HG02870 (cell line): Measurements from ENCODE around the gene PLEKHG3.

ENCODE experiments used
- ATAC-seq: cut with Tn5 transposase; IDR thresholded peaks from one replicate; pipeline ENCODE4 v1.9.1; 2021; ENCODE audit warnings: mild to moderate bottlenecking, moderate library complexity; ENCODE audit not compliant: unreplicated experiment

The PLEKHG3 gene

DNA sequence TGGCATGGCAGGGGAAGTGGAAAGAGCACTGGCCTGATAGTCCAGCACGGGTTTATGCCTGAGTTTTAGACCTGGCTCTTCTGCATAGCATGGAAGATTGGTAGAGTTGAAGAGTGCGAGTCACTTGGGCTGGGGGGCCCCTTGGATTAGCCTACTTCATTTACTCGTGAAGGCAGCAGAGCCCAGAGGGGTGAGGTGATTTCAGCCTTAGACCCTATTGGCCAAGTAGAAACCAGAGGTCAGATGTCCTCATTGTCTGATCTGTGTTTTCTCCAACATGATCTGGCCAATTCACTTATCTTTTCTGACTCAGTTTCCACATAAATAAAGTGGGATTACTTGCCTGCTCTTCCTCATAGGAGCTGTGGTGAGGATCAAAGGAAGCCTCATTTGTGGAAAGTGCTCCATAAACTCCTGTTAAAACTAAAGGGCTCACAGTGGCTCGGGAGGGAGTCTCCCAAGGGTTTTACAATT is 1.9 kb downstream of the PLEKHG3 start:
- ATAC-seq = no peak

DNA sequence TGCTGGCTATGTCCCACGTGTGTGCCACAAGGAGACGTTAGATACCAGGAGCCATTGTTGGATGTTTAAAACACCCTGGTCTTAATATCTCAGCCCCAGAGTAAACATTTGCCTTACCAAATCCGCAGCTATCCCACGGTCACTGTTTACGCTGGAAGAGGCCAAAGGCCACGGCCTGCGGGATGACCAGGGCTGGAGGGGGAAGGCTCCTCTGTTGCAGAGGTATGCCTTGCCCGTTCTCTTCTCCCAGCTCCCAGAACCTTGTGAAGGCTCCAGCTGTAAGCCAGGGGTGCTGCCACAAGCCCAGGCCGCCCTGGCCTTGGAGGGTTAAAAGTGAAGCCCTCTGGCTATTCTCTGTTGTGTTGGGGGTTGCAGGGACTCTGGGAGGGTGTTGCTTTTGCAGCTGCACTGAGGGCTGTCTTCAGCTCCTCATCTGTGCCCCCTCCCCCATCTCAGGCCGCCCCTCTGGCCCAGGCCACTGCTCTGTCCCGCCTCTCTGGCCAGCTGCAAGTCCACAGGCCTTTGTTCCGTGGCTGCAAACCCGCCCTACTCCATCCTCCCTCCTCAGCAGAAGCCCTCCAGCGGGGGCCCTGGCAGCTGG is 2.5 kb downstream of the PLEKHG3 start:
- no peak for ATAC-seq

DNA sequence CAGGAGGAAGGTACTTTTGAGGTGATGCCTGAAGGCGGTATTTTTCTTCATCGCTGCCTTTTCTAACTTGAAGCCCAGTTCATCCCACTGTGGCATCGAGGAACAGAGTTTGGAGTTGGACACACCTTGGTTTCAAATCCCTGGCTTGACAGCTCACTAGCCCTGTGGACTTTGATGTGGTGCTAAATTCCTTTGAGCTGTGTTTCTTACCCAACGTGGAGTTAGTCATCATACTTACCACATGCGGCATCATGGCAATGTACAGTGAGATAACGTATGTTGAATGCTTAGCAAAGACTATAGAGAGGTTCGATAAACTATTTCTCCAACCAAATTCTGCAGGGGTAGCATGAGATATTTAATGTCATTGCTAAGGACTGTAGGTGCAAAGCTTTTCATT is 3.4 kb downstream of the PLEKHG3 start:
- ATAC-seq = no peak

DNA sequence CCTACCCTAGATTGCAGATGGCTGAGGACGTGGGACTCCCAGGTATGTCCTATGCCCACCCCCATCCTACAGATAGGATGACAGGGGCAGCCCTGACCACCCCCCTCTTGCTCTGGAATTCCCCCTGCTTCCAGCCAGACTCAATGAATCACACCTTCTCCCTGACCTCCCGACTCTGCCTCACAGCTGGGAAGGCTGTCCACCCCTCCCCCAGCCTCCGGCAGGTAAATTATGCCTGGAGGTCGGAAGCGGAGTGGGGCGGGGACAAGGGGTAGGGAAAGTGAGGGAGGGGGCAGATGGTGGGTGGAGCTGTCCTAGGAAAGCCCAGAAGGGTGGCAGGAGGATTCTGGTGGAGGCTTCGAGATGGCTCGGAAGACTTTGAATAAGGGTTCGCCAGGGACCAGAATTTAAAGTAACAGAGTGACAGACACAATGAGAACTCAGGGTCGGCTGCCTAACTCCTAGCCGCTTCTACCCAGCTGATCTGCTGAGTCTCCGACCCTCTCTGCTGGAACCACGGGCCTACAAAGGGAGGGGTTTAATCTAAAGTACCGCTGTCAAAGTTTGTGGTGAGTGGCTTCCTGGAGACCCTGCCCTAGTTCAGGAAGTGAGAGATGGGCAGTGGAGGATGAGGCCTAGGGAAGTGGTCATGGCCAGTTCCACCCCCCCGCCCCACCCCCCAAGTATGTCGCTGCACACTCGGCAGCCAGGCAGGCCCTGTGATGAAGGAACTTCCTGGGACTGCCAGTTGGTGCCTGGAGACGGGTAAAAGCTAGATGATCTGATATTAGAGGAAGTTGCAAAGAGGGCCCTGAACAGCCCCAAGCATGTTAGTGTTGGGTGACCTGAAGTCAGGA is 4.2 kb downstream of the PLEKHG3 start:
- no peak for ATAC-seq

DNA sequence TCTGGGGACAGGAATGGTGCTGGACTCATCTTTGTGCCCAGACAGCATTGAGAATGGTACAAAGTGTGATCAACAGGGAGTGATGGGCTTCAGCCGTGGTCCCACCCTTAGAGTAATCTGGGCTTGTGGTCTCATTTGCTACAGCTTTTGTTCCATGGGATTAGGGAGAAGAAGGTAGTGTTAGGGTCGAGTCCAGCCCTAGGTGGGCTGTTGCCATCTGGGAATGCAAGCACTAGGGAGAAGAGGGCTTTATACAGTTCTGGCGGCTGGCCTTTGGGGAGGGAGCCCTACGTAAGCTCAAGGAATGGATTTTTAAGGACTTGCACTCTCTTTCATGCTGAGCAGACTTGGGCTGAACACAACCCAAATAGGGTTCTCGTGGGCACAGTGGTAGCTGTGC is 4.9 kb downstream of the PLEKHG3 start:
- ATAC-seq = no peak

DNA sequence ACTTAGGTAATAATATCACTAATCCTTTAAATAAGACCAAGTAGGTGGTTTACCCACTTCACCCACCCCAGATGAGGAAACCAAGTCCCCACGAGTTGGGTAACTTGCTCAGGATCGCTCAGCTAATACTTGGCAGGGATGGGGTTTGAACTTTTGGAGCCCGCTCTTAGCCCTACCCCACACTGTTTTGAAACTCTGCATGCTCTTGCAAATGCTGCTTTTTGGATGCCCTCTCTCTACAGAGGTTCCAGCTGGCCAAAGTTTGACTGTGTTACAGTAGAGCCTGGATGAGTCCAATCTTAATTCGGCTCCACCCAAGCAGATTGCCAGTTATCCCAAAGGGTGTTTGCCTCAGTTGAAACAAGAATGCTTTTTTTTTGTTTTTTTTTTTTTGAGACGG is 6.8 kb downstream of the PLEKHG3 start:
- ATAC-seq = no peak

DNA sequence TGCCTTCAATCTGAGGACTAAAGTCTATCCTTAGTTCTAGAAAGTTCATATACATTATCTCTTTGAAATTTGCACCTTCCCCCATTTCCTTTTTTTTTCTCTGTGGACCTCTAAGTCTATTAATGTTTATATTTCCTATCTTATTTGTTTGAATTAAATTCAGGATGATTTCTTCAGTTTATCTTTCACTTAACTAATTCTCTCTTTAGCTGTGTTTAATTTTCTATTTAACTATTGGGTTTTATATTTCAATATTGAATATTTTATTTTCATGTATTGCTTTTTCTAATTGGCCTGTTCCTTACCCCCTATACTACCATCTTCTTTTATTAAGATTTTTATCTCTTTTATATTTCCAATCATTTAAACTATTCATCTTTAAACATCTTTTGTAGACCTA is 9.5 kb downstream of the PLEKHG3 start:
- ATAC-seq = no peak

DNA sequence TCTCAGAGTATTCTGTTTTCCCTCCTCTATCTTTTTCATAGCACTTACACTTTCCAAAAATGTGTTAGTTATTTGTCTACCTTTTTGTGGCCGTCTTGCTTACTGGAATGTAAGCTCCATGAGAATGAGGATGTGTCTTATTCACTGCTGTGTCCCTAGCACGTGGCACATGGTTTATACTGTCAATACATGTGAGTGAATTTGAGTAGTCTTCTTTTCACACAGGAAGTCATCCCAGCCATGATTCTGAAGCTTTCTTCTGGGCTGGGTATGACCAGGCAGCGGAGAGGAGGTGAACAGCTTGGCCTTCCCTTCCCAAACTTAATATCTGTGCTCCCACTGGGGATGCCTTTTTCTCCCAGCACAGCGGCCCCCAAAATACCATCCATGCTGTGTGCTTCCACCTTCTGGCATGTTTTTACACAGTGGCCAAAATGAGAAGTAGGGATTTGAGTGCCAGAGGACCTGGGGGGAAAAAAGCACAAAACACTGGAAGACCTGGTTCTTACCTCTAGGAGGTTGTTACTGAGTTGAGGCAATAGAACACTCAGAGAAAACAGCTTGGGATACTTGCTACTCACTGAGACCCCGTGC is 10.3 kb downstream of the PLEKHG3 start:
- ATAC-seq = no peak

DNA sequence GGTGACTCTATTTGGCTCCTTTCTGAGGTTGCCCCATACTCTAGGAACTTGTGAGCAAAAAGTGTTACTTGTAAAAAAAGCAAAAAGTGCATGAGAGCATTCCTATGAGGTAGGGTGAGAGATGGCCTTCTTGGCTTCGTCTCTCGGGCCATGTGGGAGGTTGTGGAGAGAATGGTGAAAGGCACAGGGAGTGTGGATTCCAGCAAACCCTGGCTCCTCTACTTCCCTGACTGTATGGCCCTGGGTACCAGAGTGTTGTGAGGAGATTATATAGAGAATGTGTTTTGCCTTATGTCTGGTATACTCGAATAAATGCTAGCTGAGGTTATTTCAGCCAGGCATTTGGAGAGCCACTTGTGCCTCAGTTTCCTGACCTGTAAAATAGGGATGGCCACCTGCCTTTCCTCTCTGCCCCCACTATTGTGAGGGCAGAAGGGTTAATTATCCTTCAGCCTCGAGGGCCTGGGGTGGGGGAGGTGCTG is 11.0 kb downstream of the PLEKHG3 start:
- no peak for ATAC-seq

DNA sequence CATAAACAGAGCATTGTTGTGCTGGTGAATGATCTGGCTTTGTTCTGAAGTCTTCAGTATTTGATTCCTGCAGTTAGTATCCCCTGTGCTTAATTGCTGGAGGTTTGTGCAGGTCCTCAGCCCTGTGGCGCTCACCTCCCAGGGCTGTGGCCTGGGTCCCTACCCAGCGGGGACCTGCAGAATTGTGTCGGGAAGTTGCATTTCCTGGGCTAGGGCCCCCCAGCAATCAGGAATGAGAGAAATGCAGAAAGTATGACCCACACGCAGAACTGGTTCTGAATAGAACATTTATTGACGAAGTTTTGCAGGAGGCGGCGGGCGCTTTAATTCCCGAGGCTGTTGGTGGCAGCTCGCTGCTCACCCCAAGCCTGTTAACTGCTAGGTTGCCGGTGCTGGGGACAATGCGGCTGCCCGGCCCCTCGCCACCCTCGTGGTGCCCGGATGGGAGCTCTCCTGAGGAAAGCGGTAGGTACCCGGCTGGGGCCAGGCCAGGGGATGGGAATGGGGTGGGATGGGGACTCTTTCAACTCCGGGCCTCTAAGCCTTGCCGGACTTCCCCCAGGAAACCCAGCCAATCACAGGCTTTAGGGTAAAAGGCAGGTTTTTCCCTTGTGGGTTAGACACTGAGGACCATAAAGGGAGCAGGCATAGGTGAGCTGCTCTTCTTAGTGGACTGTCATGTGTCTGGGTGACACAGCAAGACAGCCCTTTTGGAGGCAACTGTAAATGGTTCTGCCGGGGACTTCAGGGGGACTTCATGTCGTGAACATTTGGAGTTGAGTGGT is 11.6 kb downstream of the PLEKHG3 start:
- ATAC-seq = no peak

DNA sequence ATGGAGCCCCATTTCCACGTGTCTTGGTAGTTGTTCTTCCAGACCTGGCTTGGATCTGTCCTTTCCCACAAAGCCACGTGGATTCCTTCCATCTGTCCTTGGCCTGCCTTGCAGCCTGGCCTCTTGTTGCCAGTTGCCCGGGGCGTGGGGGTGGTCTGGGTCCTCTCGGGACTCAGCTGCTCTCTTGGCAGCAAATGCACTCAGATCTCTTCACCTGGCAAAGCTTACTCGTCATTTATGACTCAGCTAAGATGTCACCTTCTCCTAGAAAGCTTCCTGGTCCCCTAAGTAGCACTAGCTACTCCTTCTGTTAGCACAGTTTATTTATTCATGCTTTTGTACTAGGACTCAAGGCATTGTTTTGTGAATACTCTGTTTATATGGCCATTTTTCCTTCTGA is 13.6 kb downstream of the PLEKHG3 start:
- ATAC-seq = no peak

DNA sequence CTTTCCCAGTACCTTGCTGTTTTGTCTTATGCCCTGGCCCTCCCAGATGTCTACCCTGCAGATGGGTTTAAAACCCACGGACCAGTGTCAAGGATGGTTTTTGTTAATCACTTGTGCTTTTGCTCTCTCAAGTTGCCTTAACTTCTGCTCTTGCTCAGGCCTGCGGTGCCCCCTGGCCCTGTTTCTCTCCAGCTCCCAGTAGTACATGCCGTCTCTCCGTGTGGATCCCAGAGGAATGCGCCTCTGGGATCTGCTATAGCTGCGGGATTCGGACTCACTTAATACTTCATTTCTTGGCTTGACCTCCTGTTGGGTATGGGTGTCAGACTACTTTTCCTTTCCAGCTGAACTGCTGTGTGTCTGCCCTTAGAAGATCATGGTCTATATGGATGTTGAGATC is 14.5 kb downstream of the PLEKHG3 start:
- ATAC-seq = no peak

DNA sequence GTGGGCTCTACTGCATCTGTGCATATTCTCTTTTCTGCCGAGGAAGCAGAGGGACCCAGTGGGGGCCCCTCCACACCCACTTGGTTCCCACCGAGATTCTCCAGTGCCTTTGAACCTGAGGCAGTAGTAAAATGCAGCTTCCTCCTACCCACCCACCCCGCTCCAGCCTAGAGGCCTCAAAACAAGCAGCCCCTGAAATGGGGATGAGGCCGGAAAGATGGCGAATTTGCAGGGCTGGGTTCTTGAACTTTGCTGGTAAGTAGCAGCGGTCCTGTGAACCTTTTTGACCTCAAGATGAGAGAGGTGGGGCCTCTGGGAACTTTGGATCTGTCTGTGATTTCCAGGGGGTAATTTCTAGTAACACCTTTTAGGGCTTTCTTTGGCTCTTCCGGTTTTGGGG is 15.4 kb downstream of the PLEKHG3 start:
- no peak for ATAC-seq

DNA sequence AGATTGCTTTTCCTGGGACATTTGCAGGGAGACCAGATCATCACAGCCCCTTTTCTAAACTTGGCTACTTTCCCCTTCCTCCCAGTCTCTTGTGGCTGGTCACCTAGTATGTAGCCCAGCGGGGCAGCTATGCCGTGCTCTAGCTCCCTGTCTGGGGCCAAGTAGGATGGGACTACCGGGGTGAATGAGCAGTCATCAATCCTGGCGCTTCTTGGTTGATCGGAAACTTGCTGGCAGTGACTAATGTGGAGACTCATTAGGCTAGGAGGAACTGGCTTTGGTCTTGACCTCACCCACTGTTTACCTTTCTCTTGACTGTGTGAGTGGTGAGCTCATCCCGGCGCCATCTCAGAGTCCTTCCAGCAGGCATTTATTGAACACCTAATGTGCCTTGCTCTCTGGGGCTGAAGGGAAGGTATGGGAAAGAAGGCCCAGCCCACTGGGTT is 15.9 kb downstream of the PLEKHG3 start:
- no peak for ATAC-seq

DNA sequence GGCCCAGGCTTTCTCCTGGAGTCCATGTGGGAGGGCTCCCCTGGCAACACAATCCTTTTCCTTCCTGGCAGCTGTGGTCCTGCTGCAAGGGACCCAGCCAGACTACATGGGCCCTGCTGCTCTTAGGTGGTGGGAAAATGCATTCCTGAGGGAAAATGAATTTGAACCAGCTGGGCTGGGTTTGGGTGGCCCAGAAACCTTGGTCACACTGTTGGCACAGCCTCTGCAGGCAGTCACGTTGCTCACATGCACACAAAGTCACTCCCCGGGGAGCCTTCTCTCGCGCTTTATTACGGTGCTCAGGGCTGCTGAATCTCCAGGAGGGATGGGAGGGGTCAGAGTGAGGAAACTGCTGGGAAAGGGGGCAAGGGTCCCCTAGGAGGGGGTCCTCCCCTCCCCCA is 17.2 kb downstream of the PLEKHG3 start:
- ATAC-seq = no peak

DNA sequence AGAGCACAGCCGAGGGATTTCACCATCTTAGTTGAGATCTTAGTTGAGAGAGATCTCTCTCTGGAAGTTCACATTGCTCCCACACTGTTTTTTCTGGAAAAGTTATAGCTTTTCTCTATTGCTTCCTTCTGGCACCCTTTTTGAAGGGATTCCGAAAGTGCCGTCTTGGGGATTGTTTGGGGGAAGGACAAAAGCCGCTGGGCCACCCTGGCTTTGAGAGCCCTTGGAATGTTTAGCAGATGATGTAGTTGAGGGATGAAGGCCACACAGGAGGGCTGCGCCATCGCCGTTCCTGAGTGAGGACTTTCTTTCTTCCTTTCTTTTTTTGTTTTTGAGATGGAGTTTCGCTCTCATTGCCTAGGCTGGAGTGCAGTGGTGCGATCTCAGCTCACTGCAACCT is 17.7 kb downstream of the PLEKHG3 start:
- no peak for ATAC-seq

DNA sequence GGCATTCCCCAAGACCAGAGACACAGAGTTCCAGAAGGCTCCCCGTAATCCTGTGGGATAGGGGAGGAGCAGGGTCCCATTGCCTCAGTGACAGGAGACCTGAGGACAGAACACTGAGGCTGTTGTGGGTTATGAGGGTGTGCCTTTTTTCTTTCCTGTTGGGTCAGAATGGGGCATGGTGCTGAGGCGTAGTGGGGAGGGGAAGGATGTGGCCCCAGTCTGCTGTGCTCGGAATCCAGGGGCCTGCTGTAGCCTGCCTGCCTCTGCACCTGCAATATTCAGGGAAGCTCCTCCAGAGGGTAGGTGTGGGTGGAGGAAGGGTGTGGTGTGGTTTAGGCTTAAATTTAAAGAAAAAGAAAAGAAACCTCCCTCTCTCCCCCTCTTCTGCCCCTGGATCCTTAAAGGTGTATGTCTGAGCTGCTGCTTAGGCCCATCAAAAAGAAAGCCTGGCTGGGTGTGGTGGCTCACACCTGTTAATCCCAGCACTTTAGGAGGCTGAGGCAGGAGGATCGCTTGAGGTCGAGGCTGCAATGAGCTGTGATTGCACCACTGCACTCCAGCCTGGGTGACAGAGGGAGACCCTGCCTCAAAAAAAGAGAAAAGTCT is 18.7 kb downstream of the PLEKHG3 start:
- no peak for ATAC-seq

DNA sequence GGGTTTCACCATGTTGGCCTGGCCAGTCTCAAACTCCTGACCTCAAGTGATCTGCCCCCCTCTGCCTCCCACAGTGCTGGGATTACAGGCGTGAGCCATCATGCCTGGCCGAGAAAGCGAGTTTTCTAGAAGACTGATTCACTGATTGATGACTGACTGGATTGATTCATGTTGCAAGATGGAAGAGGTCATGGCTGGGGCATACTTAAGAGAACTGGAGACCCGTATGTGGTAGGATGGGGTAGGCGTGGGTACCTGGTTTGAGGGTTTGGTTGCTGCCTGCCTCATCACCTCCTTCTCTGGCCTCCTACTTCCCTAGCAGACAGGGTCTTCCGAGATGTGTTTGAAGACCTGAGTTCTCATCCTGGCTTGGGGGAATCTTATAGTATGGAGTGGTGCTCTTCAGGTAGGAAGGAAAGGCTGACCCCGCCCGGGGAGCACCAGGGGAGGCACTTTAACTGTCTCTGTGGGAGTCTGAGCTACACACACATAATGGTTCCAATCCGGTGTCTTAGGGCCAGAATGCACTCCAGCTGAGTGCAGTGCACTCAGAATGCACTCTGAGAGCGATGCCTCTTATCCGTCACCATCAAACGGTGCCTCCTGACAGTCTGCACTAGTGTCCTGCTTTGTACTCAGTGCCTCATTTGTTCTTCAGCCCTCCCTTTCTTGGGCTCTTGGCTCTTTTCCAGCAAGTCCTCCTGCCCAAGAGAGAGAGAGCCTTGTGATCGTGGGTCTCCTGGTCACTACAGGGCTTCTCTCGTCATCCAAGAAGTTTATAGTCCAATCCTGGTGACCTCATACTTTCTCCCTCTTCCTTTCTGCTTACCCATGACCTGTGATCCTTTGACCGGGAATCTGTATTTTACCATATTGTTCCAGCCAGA is 19.7 kb downstream of the PLEKHG3 start:
- ATAC-seq = no peak

DNA sequence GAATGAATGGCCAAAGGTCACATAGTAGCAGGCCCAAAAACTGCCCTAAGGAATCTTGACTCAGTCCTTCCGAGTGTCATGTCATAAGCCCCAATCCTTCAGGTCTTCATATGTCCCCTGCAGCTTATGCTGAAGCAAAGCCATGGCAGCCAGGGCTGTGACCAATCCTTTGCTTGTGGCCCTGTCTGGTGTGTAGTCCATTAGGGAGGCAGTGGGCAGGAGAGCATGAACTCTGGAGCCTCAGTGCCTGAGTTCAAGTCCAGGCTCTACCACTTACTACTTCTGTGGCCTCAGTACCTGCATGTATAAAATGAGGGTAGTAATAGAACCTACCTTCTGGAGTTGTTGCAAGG is 20.3 kb downstream of the PLEKHG3 start:
- no peak for ATAC-seq

DNA sequence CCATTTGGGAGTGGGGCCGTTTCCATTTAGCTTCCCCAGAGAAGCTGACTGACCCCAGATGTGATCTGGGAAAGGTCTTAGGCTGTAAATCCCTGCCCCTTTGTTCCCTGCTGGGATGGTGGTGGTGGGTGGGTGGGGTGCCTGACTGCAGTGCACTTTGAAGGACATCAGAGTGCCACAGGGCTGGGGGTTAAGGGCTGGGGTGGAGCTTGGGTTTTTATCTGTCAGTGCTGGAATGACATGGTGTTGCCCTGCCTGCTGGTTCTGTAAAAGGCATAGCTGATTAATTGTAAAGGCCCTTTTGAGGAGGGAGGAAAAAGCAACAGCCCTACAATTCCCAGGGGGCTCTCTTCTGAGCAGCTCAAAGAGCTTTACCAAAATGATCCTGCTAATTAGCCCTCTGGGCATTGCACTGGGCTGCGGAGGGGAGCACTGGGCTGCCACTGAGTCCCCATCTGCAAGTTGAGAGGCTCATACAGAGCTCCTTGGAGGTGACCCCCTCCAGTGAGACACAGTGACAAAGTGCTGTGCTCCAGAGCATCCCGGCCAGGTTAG is 21.1 kb downstream of the PLEKHG3 start:
- no peak for ATAC-seq
